Astrocyte of the cerebellum (primary cell): ENCODE data around the gene ATP2A3.

Source experiments
- DNase-seq: peaks from one replicate; pipeline ENCODE4 v3.0.0-alpha.2; 2011; ENCODE audit warnings: low read depth
- H3K4me3 ChIP-seq: 2 replicates; pipeline ENCODE4 v1.5.1; 2011; ENCODE audit warnings: mild to moderate bottlenecking, low read depth, low read length, moderate library complexity
- in situ Hi-C: cut with HindIII; loops from 2 replicates; pipeline ENCODE4 v1.10.0; 2017; ENCODE audit warnings: low sequenced_read_pairs
- TF ChIP-seq, protein P1 (sequence below): IDR thresholded peaks from 2 replicates; pipeline ENCODE4 v1.5.1; 2012; ENCODE audit warnings: low read length, low read depth, moderate library complexity, mild to moderate bottlenecking; ENCODE audit errors: missing control alignments

ATP2A3 gene

DNA sequence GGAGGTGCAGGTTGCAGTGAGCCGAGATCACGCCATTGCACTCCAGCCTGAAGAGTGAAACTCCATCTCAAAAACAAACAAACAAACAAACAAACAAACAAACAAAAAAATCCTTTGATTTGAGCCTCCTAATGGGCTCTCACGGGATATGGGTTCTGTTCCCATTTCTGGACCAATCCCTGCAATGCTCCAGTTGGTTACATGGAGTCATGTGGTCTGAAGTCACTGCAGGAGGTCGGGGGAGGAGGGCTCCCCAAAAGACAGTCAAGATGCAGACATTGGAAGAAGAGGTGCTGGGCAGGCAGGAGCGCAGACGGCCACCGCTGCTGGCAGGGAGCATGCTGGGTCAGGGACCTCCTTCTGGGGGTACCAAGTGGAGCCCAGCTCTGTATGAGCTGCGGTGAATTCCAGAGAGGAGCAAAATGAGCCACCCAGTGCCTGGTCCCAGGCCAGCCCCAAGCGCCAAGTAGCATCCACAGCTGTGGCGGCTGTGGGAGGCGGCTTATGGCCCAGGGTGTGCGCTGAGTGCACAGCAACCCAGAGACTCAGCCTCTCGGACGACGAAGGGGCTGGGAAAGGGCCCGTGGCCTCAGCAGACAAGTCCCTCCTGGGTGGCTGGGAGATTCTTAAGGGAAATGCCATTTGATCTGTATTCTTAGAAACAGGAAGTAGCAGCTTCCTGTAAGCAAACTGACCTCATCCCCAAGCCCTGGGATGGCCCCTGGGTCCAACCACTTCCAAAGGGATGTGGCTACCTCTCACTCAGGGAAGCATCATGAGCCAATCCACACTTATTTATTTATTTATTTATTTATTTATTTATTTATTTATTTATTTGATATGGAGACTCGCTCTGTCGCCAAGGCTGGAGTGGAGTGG, 19.6 kb upstream of the ATP2A3 start:
- H3K4me3 ChIP-seq, result no peak overlapping the region
- no peak for DNase-seq
- in situ Hi-C loops, result no loop called here
- TF ChIP-seq, protein P1, sequence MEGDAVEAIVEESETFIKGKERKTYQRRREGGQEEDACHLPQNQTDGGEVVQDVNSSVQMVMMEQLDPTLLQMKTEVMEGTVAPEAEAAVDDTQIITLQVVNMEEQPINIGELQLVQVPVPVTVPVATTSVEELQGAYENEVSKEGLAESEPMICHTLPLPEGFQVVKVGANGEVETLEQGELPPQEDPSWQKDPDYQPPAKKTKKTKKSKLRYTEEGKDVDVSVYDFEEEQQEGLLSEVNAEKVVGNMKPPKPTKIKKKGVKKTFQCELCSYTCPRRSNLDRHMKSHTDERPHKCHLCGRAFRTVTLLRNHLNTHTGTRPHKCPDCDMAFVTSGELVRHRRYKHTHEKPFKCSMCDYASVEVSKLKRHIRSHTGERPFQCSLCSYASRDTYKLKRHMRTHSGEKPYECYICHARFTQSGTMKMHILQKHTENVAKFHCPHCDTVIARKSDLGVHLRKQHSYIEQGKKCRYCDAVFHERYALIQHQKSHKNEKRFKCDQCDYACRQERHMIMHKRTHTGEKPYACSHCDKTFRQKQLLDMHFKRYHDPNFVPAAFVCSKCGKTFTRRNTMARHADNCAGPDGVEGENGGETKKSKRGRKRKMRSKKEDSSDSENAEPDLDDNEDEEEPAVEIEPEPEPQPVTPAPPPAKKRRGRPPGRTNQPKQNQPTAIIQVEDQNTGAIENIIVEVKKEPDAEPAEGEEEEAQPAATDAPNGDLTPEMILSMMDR, result no peak

DNA sequence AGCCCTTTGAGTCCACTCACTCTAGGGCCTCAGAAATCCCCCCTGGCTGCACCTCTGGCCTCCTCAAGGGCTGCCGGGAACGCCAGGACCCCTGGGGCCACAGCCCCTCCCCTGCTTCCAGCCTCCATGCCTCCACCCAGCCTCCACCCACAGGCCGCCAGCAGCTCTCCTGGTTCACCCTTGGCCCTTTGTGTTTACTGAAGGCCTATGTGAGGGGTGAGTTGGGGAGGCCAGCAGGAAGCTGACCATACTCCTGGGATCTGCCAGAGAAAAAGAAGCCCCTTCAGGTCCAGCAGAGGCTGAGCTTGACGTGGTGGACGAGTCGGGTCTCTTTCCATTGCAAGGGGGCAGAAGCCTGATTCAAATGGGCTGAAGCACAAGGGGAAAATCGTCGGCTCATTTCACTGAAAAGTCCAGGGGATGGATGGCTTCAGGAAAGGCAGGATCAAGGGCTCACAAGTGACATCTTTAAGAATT, 18.3 kb upstream of the ATP2A3 start:
- H3K4me3 ChIP-seq, result no peak overlapping the region
- in situ Hi-C loops, result no loop called here
- TF ChIP-seq, protein P1, result no peak
- DNase-seq, result no peak

DNA sequence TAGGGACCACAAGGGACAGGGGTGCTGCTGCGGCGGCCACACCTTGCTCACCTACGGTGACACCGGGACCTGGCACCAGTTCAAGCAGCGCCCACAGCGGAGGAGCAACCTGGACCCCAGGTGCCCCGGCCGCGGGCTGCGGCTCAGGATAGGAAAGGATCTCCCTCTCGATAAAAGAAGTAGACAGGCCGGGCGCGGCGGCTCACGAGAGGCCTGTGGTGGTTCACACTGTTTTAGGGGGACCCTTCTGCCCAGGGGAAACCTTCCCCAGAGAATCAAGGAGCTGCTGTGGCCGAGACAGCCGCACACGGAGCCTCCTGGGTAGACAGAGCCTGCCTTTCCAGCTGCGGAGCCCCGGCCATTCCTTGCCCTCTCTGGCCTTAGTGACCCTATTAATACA, 17.9 kb upstream of the ATP2A3 start:
- no peak for DNase-seq
- in situ Hi-C loops, result no loop called here
- TF ChIP-seq, protein P1, result no peak
- no peak overlapping the region for H3K4me3 ChIP-seq

DNA sequence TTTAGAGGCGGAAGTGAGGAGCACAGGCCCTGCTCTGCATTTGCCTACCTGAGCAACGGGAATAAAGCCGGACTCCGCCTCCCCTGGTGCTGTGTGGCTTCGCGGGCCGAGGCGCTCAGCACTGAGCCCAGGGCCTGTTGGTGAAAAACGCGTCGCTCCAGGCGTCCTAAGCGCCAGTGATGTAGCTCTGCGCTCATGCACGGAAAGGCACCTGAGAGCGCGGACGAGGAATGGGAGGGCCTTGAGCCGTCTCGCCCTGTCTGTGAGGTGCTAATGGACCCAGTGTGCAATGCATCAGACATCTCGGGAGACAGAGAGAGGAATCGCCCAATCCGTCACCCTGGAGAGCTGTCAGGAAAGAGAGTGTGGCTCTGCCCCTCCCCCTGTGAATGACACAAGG, 17.2 kb upstream of the ATP2A3 start:
- in situ Hi-C loops, result no loop called here
- TF ChIP-seq, protein P1, result no peak
- DNase-seq, result no peak
- H3K4me3 ChIP-seq, result no peak overlapping the region

DNA sequence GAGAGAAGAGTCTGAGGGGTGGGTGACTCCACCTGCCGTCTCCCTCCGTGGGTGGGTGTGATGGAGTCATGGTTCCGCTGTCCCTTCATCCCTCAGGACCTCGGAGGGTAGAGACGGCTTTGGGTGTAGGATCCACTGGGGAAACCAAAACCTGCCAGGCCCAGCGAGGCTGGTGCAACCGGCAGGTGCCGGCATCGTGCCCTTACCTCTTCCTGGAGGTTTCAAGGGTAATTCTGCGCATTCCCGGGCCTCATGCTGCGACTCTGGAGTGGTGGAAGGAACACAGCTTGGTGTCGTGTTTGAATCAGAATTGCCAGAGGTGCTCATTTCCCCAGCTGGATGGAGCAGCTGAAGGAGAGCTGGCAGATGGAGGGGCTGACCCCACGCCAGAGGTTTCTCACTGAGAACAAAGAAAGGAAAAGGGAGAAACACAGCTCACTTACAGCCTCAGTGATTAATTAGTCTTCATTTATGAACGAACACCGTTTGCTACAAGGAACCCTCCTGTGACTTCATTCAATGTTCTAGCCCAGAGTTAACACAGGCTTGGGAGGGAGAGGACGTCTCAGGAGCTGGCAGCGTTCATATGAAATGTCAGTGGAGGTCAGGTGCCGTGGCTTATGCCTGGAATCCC, 16.3 kb upstream of the ATP2A3 start:
- no peak overlapping the region for H3K4me3 ChIP-seq
- DNase-seq, result no peak
- in situ Hi-C loops, result no loop called here
- TF ChIP-seq, protein P1, result no peak

DNA sequence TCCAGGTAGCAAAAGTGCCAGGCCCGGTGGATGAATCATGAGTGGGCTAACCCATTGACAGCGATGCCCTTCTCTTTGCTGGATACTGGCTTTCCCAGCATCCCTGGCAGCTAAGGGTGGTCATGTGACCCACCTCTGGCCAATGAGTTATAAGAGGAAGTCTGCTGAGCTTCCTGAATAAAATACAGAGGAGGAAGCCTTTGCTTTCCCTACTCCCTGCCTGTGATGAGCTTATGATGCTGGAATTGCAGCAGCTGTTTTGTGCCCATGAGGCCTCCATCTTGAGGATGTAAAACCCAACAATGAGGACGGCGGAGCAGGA, 15.0 kb upstream of the ATP2A3 start:
- in situ Hi-C loops, result no loop called here

More for the DNA sequence above, 15.0 kb upstream of the ATP2A3 start:
- no peak overlapping the region for H3K4me3 ChIP-seq
- no peak for DNase-seq
- TF ChIP-seq, protein P1, result no peak
